Loucy (cell line): Measurements from ENCODE around the gene TACC3.

Experiments used
- EZH2phosphoT487 ChIP-seq: fragments of 200-600 bp; IDR thresholded peaks from 2 replicates; pipeline ENCODE4 v1.6.1; 2018; ENCODE audit warnings: antibody characterized with exemption, mild to moderate bottlenecking, moderate library complexity, borderline replicate concordance
- TF ChIP-seq, protein P1 (sequence below): fragments of 200-600 bp; sonication (generic); conservative IDR thresholded peaks from 2 replicates; pipeline ENCODE4 v1.5.1; 2014; ENCODE audit warnings: mild to moderate bottlenecking, antibody characterized with exemption, low read length

DNA sequence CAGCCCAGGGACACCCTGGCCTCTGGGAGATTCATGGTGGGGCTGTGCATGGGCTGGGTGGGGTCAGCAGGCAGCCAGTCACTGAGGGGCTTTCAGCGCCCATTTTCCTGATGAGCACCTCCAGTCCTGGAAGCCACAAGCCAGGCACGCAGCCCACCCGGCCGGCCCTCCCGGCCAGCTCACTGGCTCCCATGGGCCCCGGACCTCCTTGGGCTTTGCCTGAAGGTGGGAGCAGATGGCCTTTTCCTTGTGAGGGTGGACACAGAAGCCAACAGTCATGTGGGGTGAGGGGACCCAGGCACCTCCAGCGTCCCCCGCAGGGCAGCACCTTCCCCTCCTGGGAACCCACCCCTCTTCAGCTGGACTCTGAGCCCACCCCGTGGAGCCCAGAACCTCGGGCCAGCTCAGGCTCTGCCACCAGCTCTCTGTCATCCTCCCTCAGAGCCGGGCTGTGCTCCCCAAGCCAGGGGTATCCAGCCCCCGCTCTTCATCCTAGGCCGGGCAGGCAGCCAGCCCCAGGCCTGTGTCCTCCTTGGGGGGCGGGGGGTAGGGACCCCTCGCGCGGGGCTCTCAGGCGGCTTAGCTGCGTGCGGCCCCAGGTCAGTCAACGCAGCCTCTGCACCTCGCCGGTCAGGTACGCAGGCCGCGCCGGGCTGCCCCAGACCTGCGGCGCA, 71.0 kb downstream of the TACC3 start:
- TF ChIP-seq, protein P1, sequence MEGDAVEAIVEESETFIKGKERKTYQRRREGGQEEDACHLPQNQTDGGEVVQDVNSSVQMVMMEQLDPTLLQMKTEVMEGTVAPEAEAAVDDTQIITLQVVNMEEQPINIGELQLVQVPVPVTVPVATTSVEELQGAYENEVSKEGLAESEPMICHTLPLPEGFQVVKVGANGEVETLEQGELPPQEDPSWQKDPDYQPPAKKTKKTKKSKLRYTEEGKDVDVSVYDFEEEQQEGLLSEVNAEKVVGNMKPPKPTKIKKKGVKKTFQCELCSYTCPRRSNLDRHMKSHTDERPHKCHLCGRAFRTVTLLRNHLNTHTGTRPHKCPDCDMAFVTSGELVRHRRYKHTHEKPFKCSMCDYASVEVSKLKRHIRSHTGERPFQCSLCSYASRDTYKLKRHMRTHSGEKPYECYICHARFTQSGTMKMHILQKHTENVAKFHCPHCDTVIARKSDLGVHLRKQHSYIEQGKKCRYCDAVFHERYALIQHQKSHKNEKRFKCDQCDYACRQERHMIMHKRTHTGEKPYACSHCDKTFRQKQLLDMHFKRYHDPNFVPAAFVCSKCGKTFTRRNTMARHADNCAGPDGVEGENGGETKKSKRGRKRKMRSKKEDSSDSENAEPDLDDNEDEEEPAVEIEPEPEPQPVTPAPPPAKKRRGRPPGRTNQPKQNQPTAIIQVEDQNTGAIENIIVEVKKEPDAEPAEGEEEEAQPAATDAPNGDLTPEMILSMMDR, result no peak
- no peak for TF ChIP-seq EZH2phosphoT487
